CD4-positive, alpha-beta T cell treated with Interleukin-6 at 100 ng/mL for 8 hours (primary cell): Measurements from ENCODE around the gene RASGRP2.
"Not testable (repeated sequence)": the region's sequence is repeated elsewhere in the genome, so short reads cannot be mapped to it uniquely, and the experiment has no call there.

Experiments used
- DNase-seq: peaks from one replicate; pipeline ENCODE4 v3.0.0-alpha.2; 2020; ENCODE audit warnings: mixed read lengths, low spot score

RASGRP2 gene

DNA sequence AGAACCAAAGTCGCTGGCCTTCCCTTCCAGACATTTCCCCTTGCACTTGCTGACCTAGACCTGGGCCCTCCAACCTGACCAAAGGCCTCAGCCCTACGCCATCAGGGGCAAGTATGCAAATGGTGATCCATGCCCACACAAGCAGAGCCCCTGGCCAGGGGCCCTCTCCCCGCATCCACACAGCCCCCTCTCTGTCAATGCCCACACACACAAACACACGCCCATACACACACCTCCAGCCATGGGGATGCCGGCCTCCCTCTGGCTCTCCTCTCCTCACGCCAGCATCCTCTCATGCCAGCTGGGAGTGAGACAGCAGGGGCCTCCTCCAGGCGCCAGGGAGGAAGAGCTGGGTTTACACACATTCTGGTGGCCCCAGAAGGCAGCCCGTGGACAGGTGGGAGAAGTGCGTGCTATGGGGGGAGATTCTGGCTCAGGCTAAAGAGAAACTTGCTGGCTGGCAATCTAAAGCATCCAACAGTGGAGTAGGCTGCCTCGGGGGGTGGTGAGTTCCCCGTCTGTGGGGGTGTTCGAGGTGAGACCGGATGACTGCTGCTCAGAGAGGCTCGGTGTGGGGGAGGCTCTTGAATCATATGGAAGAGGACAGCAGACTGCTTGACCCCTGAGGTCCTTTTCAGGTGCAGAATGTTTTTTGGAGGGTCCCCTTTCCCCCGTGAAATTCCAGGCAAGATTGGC, 25.7 kb downstream of the RASGRP2 start:
- no peak for DNase-seq

DNA sequence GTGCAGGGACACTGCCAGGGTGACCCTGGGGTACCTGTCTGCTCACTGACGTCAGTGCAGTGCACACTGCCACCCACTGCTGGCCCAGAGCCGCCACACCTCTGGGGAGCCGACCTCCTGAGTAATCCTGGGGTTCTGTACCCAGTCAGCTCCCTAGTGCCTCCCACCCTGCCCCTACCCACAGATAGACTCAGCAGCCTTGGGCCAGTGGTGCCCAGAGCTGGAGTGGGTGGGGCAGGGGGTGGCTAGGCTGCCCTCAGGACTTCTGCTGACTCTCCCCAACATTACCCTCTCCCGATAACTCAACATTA, 26.7 kb downstream of the RASGRP2 start:
- DNase-seq: no peak

DNA sequence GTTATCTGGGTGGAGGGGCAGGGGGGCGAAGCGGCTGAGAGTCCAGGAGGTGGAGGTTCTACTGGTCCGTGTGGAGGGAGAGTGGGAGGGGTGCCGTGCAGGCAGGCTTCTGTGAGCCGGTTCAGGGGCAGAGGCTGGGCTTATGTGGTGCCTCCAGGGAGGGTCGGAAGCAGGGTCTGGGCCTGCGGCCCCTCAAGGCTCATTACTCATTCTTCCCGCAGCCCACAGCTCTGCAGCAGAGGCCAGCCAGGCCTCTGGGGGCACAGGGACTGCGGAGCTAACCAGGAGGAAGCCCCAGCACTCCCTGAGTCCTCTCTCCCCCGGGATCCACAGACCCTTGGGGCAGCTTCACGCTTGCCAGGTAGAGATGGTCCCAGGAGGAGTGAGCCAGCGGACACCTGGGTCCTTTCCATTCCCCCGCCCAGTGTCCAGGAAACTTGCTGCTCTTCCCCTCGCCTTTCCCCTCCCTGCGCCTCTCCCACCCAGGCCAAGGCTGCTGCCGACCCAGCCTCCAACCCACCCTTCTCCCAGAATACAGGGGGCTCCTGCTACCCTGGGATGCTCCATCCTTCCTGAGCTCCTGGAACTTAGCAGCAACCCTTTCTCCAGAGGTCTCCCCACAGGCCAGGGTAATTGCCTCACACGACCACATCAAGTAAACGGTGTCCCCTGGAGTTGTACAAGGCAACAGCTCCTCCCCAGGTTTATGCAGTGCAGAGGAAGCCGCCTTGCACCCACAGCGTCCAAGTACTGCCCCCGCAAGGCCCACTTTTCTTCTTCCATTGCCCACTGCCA, 27.3 kb downstream of the RASGRP2 start:
- no peak for DNase-seq

DNA sequence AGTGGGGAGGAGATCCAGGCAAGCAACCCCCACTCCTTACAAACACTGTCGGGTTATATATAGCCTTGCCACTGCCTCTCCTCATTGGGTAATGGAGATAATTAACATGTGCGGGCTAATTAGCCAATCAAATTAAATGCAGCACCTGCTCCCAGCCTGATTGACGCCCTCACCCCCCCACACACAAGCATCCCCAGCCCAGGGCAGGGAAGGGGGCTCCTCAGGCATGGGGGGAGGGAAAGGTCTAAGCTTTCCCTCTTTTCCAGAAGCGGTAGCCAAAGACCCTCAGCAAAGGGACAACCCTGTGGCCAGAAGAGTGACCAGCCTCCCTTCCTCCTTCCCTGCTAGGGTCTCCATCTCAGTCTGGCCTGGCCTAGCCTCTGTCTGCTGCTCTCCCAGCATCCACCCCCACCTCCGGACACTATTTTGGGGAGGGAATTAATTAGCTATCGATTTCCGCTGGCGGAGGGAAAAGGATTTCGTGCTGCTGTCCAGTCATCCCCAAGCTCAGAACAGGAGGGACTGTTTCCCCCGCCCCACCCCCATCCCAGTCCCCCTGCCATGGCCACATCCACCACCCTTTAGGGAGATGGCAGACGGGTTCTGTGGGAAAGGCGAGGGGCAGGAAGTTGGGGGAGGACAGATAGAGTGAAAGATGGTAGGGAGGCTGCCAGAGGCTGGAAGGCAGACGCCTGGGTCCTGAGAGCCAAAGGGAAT, 28.0 kb downstream of the RASGRP2 start:
- no peak for DNase-seq

DNA sequence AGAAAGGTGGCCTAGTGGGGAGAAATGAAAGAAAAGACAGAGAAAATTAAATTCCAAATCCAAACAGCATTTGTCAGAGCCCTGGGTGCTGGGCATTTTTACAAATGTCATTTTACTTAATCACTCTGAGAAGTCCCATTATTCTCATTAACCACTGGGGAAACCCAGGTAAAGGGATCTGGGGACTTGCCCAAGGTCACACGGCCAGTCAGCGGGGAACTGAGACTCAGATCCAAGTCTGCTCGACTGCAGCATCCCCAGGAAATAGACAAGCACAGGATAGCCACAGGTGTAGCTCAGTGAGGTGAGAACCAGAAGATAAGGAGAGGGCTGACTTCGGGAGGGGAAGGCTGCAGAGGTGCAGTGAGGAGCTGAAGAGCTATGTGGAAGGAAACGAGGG, 28.8 kb downstream of the RASGRP2 start:
- no peak for DNase-seq

DNA sequence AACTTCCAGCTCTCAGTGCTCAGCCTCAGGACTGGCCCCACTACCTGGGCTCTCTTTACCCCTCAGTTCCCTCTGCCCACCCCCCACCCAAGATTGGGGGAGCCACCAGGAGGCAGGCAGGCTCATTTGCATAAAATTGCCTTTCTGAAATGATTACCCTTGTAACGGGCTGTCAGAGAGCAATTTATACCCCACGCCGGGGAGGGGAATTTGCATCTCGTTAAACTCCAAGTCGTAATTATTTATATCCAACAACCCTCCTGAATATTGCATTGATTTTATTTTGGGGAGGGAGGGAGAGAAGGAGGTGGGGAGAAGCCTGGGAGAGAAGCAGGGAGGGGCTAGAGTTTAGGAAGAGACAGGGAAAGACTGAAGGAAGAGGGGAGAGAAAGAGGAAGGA, 29.3 kb downstream of the RASGRP2 start:
- DNase-seq: no peak

DNA sequence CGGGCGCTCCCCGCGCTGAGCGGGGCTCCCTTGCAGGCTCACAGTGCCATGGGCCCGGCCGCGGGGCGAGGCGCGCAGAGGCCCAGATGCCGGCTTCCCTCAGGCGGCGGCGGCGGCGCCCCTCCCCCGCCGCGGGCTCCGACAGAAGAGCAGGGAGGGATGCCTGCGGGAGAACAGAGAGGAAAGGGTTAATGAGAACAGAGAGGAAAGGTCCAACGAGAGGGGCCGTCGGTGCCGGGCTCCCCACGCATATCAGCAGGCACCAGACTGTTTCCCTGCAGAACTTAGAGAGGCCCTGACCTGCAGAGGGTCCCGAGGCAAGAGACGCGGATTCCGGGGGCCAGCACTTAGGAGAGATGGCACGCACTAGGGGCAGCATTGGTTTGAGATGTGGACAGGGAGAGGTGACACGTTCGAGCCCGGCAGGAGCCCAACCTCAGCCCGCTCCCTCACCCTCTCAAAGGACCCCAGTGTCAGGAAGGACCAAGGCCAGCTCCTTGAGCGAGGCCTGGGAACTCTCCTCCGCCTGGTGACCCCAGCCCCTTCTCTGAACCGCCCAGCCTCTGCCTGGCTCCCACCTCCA, 30.1 kb downstream of the RASGRP2 start:
- no peak for DNase-seq

DNA sequence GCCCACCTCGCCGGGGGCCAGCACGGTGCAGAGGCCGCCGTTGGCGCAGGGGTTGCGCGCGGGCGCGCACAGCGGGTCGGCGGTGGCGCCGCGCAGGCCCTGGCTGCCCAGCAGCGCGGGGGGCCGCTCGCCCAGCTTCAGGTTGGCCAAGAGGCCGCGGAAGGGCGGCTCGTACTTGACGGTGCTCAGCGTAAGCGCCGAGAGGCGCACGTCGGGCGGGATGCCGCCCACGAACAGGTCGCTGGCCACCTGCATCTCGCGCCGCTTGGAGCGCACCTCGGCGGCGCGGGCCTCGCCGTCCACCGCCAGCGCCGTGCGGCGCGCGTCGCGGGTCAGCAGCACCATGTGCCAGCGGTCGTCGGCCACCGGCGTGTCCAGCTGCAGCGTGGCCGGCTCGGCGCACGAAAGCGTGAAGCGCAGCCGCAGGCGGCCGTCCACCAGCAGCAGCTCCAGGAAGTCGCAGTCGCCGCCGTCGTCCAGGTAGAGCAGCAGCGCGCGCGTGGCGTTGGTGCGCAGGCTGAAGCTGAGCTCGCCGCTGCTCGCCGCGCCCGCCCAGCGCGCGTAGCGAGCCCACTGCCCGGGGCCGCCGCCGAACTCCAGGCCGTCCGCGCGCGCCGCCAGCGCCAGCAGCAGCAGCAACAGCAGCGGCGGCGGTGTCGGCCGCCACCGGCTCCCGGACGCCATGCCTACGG, 30.8 kb downstream of the RASGRP2 start:
- DNase-seq: no peak

DNA sequence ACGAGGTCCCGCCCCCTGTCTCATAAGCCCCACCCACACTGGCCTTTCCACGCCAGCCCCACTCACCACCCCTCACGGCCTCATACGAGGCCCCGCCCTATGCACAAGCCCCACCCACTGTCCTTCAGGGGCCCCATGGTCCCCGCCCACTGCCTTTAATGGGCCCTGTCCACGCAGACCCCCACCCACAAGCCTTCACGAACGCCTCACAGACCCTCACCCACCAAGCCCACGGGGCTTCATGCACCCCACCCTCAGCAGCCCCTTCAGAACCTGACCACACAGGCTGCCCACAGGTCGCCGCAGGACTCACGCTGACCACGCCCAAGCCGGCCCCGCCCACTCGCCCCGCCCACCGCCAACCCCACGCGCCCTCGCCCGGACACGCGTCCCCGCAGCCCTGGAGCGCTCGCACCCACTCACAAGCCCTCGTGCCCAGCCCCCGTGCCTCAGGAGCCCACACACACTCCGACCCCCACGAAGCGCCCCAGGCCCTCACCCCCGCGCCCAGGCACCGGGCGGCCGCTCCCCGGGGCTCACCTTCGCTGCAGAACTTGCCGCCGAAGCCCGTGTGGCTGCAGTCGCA, 31.4 kb downstream of the RASGRP2 start:
- no peak for DNase-seq

DNA sequence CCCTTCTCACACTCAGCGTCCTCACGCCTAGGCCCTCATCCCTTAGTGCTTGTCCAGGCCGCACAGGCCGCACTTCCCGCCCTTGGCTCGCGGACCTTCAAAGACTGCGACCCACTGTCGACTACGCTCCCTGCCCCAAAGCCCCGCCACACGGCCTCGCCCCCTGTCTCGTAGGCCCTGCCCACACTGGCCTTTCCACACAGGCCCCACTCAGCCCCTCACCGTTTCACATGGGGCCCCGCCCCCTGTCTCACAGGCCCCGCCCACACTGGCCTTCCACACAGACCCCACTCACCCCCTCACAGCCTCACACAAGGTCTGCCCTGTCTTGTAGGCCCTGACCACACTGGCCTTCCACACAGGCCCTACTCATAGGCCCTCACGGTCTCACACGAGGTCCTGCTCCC, 32.0 kb downstream of the RASGRP2 start:
- no peak for DNase-seq

DNA sequence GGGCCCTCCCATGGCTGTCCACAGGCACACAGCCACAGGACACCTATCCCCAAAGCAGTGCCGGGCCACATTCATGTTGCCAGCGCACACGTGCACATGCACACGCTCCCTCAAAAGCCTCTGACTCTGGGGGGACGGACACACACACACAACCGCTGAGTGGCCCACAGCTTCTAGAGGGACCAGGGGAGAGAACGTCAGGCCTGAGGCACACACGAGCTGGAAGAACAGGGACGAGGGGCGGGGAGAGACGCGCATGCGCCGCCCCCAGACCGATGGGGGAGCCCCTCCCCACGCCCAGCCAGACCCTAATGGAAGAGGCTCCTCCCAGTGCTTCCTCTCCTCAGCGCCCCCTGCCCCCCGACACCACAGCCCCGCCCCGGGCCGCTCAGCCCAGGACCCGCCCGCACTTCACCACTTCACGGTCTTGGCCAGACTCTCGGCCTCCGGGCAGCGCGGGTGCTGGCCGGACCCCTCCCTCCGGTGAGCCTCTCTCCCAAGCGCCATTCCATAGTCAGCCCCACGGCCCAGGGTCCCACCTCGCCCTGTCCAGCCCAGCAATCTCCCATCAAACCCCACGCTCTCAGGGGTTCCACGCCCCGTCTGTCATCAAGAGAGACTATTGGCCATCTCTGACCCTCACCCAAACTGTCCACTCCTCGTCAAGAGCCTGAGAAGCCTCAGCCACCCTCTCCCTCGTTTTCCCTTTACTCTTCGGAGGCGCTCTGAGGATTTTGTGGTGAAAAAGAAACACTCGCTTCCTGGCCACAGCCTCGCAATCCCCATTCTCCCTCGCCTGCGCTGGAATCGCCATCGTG, 32.6 kb downstream of the RASGRP2 start:
- no peak for DNase-seq

DNA sequence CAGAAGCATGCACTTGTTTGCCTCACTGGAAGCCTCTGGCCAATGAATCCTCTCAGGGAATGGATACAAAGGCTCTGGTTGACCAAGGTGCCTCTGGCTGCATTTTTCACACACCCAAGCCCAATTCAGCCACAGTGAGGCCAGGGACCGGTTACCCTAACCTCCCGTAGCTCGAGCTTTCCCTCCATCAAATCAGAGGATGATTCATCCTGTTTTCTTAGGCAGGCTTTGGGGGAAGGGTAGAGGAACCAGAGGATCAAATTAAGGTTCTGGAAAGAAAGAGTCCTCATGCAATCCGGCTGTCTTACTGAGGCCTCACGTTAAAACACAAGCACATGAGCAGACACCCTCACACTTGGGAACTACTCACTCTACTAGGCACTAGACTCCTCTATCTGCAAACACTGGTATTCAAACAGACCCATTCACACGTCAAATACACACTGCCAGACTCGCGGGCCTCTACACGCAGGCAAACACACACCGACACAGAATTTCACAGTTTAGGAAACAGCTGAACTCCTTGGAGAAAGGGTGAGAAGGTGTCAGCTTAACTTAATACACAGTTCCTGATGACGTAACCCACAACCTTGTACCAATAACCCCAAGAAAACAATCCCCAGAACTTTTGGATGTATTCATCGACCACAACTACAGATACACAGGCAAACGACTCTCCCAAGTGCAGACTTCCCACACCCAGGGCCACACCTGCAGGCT, 33.4 kb downstream of the RASGRP2 start:
- no peak for DNase-seq

DNA sequence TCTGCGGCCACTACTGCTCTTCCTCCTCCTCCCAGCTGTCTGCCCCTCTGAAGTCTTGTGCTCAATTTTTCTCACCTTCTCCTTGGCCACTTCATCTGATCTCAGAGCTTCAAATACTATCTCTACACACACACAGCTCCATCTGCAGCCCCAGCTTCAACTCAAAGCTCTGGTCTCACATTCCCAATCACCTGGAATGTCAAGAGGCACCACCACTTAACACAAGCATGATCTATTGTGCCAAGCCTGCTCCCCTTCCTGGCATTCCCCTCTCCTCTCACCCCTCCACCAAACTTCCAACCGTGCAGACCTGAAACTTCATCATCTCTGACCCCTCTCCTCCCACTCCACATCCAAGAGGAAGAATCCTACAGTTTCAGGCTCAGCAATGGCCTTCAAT, 38.4 kb downstream of the RASGRP2 start:
- no peak for DNase-seq

DNA sequence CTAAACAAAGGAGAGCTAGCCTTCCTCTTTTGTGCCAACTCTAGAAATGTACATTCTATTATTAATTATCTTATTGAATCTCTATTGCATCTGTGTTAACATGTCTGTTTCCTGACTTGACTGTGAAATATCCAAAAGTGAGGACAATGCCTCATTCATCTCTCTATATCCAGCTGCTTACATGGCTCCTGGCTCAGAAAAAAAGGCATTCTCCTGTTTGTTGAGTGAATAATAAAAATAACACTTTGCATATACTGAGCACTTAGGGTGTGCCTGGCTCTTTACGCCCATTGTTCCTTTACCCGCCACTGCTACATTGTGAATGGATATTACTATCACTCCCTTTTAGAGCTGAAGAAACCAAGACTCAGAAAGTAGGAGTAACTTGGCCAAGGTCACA, 40.9 kb downstream of the RASGRP2 start:
- DNase-seq: no peak

DNA sequence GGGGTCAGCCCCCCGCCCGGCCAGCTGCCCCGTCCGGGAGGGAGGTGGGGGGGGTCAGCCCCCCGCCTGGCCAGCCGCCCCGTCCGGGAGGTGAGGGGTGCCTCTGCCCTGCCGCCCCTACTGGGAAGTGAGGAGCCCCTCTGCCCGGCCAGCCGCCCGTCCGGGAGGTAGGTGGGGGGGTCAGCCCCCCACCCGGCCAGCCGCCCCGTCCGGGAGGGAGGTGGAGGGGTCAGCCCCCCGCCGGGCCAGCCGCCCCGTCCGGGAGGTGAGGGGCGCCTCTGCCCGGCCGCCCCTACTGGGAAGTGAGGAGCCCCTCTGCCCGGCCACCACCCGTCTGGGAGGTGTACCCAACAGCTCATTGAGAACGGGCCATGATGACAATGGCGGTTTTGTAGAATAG, 42.0 kb downstream of the RASGRP2 start:
- not testable (repeated sequence) for DNase-seq

DNA sequence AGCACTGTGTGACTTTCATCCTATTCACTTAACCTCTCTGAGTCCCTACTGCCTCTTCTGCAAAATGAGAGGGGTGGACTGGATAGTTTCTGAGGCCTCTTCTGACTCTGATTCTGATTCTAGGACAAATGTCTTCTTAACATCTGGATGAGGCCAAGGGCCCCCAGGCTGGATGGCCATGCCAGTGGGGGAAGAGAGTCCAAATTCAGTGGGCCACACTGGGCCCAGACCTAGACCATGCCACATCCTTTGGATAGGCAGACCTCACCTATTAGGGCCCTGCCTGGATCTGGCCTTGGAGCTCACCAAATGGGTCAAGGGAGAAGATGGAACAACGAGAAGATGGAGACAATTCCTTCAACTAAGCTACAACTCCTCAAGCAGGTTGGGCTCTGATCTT, 45.5 kb downstream of the RASGRP2 start:
- no peak for DNase-seq

DNA sequence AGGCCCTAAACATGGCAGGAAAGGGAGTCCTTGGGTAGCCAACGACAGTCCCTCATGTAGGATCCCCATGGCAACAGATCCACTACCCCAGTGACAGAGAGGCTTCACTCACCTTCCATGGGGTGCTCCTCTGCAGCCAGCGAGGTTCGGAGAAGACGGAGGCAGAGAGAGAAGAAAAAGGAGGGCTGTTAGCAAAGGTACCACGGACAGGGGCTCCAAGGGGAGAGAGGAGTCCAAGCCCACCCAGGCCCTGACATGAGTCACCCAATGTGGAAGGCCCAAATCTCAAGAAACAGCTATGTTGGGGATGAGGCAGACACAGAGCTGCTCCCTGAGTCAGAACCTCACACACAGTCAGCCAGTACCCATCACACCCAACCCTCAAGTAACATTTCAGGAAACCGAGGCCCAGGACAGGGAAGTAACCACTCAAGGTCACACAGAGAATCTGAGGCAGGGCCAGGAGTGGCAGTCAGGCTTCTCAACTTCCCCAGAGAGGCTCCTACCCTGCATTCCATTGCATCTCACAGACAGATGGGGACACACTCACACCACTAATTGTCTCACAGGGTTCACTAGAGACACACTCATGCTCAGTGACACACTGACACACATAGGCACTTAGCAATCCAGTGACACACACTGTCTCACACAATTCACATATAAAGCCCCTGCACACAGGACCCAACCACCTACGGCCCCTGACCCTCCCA, 46.1 kb downstream of the RASGRP2 start:
- no peak for DNase-seq

DNA sequence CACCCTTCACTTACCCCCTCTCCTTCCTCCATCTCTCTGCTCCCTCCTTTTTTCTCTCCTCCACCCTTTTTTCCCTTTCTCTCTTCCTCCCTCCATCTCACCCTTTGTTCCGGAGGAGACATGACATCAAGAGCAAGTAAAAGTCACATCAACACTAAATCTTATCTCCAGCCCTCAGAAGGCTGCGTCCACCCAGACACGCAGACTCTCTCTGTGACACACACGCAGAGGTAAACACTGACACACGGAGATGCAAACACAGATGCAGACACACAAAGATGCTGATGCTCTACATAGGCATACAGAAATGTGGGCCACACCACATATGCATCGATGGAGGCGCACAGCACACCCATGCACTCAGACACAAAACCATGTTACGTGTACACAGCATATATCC, 47.9 kb downstream of the RASGRP2 start:
- DNase-seq: no peak

DNA sequence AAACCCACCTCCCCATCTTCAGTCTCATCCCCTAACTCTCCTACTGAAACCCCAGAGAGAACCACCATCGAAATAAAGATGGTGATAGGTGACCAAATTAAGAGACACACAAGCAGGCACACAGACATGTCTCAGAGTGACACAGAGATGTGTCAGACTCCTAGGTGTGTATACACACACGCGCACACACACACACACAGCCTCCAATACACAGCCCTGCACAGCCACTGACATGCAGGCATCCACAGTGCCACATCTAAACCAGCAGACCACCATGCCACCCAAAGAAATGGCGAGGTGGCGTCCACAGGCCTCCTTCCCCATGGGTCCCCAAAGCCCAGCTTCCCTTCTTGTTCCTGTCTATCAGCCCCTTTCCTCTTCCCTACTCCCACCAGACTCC, 48.4 kb downstream of the RASGRP2 start:
- DNase-seq: no peak
